HG03354 (cell line): ENCODE data around the gene ARHGEF38.
"Not testable (repeated sequence)": the region's sequence is repeated elsewhere in the genome, so short reads cannot be mapped to it uniquely, and the experiment has no call there.

Experiments used
- ATAC-seq: cut with Tn5 transposase; IDR thresholded peaks from one replicate; pipeline ENCODE4 v1.9.1; 2021; ENCODE audit warnings: mild to moderate bottlenecking; ENCODE audit not compliant: unreplicated experiment, poor library complexity, severe bottlenecking

Gene ARHGEF38

GRCh38 chr4:105603158-105603557 lies 50.7 kb downstream of the ARHGEF38 start:
- no peak for ATAC-seq

GRCh38 chr4:105605493-105605892 lies 53.1 kb downstream of the ARHGEF38 start:
- ATAC-seq: peak; percentile 48

- no peak for ATAC-seq
These were observed 55.5 kb downstream of the ARHGEF38 start for GRCh38 chr4:105607876-105608275.

- not testable (repeated sequence) for ATAC-seq
These were observed 57.4 kb downstream of the ARHGEF38 start for GRCh38 chr4:105609819-105610218.

- ATAC-seq: no peak
These were observed 60.9 kb downstream of the ARHGEF38 start for GRCh38 chr4:105613306-105613705.

GRCh38 chr4:105619188-105619931 lies 66.9 kb downstream of the ARHGEF38 start:
- ATAC-seq: no peak

- ATAC-seq: no peak
These were observed 68.4 kb downstream of the ARHGEF38 start for GRCh38 chr4:105620640-105621323.

GRCh38 chr4:105622269-105622668 lies 69.8 kb downstream of the ARHGEF38 start:
- no peak for ATAC-seq

GRCh38 chr4:105623099-105623498 lies 70.7 kb downstream of the ARHGEF38 start:
- ATAC-seq: no peak

GRCh38 chr4:105624530-105624929 lies 72.1 kb downstream of the ARHGEF38 start:
- peak; percentile 57 for ATAC-seq

GRCh38 chr4:105625214-105625613 lies 72.8 kb downstream of the ARHGEF38 start:
- ATAC-seq: peak; percentile 51

GRCh38 chr4:105626846-105627245 lies 74.4 kb downstream of the ARHGEF38 start:
- no peak for ATAC-seq

GRCh38 chr4:105627620-105628019 lies 75.2 kb downstream of the ARHGEF38 start:
- ATAC-seq: no peak

- ATAC-seq: no peak
These were observed 78.5 kb downstream of the ARHGEF38 start for GRCh38 chr4:105630670-105631655.

- peak; percentile 36 for ATAC-seq
These were observed 79.5 kb downstream of the ARHGEF38 start for GRCh38 chr4:105631818-105632400.

GRCh38 chr4:105632599-105632998 lies 80.2 kb downstream of the ARHGEF38 start:
- ATAC-seq: peak; percentile 40

- ATAC-seq: no peak
These were observed 80.8 kb downstream of the ARHGEF38 start for GRCh38 chr4:105633241-105633640.

GRCh38 chr4:105634402-105635080 lies 82.1 kb downstream of the ARHGEF38 start:
- no peak for ATAC-seq
